Fibroblast of skin of abdomen (primary cell): ENCODE data around the gene FUCA2.
A peak's percentile ranks its signal among the peaks of the same experiment; 100 is the strongest.
"Not testable (repeated sequence)": the region's sequence is repeated elsewhere in the genome, so short reads cannot be mapped to it uniquely, and the experiment has no call there.

ENCODE experiments used
- DNase-seq: peaks from one replicate; pipeline ENCODE4 v3.0.0-alpha.2; 2013

Gene FUCA2

DNA sequence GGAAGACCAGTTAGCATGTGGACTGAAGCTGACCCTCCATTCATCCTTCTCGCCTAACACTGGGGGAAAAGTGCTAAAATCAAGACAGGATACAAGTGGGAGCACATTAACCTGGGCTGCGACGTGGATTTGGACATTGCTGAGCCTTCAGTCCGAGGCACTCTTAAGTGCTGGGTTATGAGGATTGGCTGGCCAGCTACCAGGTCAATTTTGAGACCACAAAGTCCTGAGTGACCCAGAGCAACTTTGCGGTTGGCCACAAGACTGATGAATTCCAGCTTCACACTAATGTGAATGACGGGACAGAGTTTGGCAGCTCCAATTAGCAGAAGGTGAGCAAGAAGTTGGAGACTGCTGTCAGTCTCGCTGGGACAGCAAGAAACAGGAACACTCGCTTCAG lies 20.7 kb downstream of the FUCA2 start:
- DNase-seq, result no peak

DNA sequence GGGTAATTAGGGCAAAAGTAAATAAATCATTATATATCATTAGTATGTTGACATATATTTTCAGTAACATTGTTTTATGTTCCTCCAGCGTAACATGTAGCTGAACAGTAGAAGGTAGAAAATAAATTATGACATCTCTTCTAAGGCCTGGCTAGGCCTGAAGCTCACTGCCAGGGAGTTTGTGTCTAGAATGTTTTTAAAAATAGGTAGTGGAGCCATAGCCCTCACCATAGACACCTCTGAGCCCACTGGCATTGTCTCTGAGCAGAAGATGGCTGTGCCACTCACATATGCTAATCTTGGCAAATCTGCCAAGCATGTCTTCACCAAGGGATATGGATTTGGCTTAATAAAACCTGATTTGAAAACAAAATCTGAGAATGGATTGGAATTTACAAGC lies 21.3 kb downstream of the FUCA2 start:
- DNase-seq, result no peak

DNA sequence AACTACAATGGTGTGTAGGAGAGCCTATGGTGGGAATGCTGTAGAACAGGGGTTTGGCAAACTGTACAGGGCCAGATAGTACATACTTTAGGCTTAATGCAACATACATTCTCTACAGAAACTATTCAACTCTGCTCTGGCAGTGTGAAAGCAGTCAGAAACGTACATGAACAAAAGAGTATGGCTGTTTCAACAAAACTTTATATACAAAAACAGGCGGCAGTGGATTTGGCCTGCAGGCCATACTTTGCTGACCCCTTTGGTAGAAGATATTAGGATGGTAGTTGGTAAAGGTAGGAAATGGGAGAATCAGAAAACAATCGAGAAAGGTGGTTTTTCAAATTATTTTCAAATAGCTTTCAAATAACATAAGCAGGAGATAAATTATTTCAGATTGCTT lies 24.8 kb downstream of the FUCA2 start:
- no peak for DNase-seq

DNA sequence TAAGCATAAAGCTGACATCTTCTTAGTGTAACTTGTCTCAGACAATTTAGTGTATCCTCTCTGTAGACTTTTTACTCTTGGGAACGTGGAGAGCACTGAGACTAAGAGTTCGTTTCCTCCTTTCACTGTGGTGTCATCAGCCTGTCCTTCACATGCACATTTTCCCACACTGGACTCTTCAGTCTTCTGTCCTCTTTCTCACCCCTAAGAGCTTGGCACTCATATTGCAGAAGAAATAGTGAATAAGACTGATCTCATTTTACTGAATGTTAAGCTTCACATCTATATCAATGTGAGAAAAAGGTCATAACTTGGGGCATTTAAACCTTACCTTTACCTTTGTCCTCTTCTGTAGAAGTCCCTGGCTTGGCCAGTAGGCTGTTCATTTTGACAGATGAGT lies 25.6 kb downstream of the FUCA2 start:
- DNase-seq, result no peak

DNA sequence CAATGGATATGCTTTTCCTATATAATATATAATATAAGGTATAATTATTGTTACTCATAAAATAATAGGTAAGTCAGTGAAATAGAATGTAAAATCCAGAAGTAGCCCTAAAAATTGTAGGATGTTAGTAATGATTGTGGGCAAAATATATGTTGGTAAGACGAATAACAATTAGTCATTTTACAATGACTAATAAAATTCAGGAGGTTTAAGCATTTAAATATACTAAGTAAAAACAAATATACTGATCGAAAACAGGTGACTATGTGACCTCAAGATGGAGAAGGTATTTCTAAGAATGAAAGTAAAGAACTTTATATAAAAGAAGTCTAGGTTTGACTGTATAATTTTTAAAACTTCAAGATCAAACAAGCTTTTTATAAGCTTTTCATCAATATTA lies 28.9 kb downstream of the FUCA2 start:
- DNase-seq, result peak; percentile 10

DNA sequence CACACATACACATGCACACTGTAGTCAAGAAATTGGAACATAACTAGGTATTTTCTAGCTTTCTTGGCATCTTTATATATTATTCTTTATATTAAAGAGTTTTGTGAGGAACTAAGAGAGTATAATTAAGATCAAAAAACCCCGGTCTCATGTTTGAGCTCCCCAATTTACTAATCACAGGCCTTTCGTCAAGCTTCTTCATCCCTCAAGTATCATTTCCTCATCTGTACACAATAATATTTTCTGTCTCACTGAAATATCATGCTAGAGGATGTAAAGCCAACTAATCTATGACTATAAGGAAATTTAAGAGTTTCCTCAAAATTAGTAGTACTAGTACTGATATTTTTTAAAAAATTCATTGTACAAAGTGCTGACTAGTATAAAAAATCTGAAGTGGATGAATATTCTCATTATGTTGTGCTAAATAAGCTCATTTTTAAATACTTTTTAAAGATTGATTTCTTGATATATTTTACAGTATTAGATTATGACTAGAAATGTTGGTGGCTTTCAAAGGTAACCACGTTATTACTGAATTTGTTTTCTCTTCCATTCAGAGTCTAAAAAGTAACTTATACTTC lies 32.9 kb downstream of the FUCA2 start:
- DNase-seq, result no peak

DNA sequence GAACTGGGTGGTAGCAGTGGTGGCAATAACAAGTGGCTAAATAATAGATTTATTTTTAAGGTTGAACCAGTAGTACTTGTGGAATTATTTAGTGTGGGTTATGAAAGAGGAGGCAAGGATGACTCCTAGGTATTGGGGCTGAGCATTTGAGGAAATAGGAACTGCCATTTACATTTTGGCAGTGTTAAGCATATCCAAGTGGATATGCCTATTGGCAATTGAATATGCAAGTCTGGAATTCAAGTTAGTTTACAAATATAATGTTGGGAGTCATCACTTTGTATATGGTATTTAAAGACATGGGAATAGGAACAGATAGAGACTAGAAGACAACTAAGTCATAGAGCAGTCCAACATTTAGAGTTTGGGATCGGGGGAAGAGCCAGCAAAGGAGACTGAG lies 35.0 kb downstream of the FUCA2 start:
- no peak for DNase-seq

DNA sequence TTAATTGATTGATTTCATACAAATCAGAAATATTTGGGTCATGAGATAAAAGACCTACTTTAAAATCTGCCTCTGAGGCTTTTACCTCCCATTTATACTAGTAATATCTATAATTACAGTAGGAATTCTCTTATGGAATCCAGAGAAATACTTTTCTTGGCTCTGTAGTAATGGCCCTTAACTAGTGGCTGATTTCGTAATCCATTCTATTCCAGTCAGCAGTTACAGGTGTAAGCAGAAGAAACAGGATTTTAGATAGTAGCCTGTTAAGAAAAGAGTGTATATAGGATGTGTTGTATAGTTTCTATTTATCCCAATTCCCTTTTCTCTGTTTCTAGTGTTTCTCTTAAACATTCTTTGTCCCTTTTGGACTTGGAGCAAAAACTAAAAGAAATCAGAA lies 39.7 kb downstream of the FUCA2 start:
- DNase-seq, result no peak

DNA sequence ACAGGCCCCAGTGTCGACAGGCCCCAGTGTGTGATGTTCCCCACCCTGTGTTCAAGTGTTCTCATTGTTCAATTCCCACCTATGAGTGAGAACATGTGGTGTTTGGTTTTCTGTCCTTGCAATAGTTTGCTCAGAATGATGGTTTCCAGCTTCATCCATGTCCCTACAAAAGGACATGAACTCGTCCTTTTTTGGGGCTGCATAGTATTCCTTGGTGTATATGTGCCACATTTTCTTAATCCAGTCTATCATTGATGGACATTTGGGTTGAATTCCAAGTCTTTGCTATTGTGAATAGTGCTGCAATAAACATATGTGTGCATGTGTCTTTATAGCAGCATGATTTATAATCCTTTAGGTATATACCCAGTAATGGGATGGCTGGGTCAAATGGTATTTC lies 42.7 kb downstream of the FUCA2 start:
- DNase-seq, result not testable (repeated sequence)

DNA sequence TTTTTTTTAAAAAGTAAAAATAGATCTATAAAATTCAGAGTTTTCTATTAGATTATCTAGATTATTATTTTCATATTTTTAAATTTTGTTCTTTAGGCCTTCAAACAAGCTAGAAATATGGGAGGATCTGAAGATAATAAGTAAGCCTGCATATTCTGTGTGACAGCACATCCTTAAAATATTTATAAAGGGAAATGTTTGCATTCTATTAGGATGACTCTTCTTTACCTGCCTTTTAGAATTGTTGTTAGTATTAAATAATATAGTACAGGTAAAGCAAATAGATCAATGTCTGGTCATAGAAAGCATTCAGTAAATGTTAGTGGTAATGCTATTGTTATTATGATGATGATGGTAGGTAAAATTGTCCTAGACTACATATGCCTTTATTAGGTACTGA lies 43.5 kb downstream of the FUCA2 start:
- DNase-seq, result no peak

DNA sequence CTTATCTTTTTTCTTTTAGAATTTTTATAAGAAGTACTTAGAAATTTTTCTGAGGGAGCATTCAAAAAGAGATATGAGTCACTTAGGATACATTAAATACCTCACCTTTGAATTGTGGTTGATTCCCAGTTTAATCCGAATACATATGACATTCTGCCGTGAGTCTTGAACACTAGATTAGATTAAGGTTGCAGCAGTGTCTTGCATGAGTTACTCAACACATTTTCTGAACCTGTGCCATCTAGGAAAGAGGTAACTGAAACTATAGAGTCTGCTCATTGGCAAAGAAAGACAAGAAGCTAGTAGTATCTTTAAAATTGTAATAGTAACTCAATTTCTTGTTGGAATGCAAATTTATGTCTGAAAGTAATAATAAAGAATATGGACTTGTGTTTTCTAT lies 46.0 kb downstream of the FUCA2 start:
- DNase-seq, result no peak

DNA sequence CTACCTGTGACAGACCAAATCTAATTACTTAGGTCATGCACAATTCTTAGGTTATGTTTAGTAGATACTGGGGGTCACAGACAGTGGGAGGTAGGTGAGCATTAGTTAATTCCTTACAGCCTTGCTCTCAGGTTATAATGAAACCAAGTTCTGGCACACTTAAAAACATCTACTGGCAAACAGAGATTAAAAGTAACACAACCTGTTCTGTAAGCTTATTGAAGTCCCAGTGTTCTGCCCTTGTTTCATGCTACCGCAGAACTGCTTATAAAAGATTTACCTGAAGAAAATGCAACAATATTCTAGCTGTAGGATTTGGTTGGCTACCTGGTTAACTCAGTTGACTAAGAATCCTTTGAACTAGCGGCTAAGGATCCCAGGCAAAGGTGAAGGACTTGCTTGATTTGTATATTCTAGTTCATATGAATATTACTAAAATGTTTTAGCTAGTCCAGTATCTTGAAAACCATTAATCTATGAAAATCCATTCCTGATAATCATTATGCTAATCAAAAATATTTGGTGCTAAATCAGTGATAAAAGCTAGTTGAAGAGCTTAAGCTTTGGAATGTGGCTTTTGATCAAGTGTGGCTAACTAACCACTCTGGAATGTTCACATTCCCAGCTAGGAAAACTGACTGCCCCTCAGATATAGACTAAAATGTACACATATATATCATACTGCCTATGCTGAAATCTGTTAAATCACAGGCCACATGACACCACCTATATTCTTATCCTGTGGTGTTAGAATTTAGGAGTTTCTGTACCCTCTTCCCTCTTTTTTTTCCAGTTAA lies 53.8 kb downstream of the FUCA2 start:
- peak; percentile 59 for DNase-seq

DNA sequence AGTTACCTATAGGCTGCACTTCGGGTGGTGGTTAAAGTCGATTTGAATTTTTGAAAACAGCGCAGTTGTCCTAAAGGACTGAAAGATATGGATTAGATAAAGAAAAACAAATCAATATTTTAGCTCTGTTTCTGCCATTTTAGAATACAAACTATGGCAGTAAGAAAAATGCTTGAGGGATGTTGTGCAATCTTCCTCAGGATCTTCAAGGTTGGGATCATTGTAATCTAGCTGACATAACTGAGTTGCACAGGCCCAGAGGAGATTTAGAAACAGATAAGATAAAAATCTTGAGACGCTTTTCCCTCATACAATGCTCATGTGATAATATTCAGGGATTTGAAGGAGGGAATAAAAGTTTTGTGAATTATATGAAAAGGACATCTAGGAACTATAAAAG lies 60.0 kb downstream of the FUCA2 start:
- peak; percentile 7 for DNase-seq

DNA sequence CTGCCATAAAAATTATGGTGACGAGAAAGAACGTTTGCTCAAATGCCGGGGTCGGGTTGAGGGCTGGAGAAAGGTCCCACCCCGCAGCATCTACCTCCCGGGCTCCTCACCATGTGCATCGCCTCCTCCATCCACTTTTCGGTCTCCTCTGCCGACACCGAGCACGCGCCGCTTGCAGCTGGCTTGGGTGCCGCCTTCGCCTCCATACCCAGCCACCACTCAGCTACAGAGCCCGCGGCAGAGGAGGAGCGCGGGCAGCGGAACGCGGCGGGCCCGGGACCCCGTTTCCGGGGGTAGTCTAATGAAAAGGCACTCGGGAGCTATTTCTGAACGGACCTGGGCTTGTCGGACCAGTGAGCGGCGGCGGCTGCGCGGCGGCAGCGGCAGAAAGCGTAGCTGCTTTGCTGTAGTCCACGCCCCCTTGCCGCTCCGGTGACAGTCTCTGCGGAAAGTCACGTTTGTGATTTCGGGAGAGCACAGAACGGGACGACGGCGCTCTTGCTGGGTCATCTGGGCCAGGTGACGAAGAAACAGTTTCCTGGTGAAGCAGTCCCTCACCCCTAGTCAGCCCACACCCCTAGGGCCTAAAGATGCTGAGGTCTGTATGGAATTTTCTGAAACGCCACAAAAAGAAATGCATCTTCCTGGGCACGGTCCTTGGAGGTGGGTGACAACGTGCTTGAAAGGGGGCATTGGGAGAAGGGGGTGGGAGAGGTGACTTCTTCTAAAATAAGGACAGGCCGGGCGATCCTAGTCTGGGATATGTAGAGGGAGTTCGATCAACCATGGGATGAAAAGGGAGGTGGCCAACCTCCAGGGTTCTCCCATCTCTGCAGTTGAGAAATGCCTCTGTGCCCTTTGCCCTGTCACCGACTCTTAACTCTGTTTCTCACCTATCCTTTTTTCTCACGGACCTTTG lies 60.8 kb downstream of the FUCA2 start, which contains the start of the genes ADAT2 and PEX3:
TSS of gene ADAT2 (minus strand) at position 243 of the 919 bp plus-strand sequence. CDS start at position 206, 37 bp downstream.
TSS of gene PEX3 (plus strand) at position 353 of the 919 bp plus-strand sequence. CDS start at position 591, 238 bp downstream.
- DNase-seq, result peak; percentile 92

DNA sequence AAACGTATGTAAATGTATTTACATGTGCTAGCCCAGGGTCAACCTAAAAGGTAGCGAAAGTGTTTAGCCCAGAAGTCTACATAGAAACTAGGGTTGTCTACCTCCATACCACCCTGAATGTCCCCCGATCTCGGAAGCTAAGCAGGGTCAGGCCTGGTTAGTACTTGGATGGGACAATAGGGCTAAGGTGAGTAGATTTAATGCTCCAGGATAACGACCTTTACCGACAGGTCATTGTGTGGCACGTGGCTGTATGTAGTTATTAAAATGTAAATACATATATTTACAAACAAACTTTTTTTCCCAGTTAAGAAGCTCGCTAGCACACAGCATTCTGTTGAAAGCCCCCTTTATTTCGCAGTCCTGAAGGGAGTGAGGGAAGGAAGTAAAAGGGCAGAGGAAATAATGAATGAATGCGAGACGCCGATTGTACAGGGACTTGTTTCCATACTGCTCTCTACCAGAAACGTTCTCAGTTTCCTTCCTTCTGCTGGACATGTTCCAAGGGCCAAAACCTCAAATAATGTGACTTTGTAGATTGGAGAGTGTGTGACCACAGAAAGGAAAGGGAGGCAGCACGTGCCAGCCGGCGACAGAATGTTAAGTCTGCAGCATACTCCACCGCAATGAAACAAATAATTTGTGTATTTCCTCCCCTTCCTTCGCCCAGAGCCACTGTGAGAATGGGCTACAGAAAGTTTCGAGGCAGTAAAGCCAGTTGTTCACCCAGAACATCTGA lies 61.6 kb downstream of the FUCA2 start:
- peak; percentile 20 for DNase-seq

DNA sequence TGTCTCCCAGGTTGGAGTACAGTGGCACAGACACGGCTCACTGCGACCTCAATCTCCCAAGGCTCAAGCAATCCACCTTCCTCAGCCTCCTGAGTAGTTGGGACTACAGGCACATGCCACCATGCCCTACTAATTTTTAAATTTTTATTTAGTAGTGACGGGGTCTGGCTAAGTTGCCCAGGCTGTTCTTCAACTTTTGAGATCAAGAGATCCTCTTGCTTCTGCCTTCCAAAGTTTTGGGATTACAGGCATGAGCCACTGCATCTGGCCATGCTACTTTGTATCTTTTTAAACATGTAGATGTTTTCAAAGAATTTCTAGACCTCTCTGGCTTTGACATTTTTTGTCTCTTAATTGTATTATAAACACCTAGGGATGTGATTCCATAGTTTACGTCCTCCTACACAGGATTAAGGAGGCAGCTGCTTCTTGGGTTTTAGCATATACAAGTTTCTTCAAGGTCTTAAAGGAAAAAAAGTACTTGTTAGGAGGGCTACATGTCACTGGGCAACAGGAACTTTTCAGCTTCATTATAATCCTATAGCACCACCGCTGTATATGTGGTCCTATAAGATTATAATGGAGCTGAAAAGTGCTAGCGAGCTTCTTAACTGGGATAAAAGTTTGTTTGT lies 62.3 kb downstream of the FUCA2 start:
- no peak for DNase-seq

DNA sequence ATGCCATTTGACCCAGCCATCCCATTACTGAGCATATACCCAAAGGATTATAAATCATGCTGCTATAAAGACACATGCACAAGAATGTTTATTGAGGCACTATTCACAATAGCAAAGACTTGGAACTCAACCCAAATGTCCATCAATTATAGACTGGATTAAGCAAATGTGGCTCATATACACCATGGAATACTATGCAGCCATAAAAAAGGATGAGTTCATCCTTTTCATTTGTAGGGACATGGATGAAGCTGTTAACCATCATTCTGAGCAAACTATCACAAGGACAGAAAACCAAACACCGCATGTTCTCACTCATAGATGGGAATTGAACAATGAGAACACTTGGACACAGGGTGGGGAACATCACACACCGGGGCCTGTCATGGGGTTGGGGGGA lies 63.7 kb downstream of the FUCA2 start:
- DNase-seq, result not testable (repeated sequence)
